Activated naive CD8-positive, alpha-beta T cell treated with anti-CD3 and anti-CD28 coated beads, Interleukin-2, amount 50 U/mL, for 24 hours (primary cell): ENCODE measurements around the gene EFL1.

Experiments
- ATAC-seq: fragments of 150-1000 bp; cut with Tn5 transposase; one replicate; pipeline ENCODE4 v1.10.0; 2021
- DNase-seq: peaks from one replicate; pipeline ENCODE4 v3.0.0; 2021
- H3K27ac Mint-ChIP-seq: one replicate; pipeline ENCODE4 v1.8.0; 2021; ENCODE audit warnings: mild to moderate bottlenecking, mixed read lengths
- H3K27me3 Mint-ChIP-seq: one replicate; pipeline ENCODE4 v1.8.0; 2021; ENCODE audit warnings: mixed read lengths
- H3K36me3 Mint-ChIP-seq: one replicate; pipeline ENCODE4 v1.8.0; 2021; ENCODE audit warnings: low read depth, mixed read lengths
- H3K4me1 Mint-ChIP-seq: one replicate; pipeline ENCODE4 v1.8.0; 2021; ENCODE audit warnings: mixed read lengths
- H3K4me3 Mint-ChIP-seq: one replicate; pipeline ENCODE4 v1.8.0; 2021; ENCODE audit warnings: mild to moderate bottlenecking, moderate library complexity, mixed read lengths
- H3K9me3 Mint-ChIP-seq: one replicate; pipeline ENCODE4 v1.8.0; 2021; ENCODE audit warnings: mixed read lengths

EFL1 gene

GRCh38 chr15:82174471-82175235, 87.9 kb downstream of the EFL1 start:
- H3K4me3 Mint-ChIP-seq, result no peak overlapping the region
- no peaks in the 10 kb centered on the region for H3K27me3 Mint-ChIP-seq
- peaks cover 1% of the 10 kb centered on the region for H3K36me3 Mint-ChIP-seq
- no peak overlapping the region for H3K27ac Mint-ChIP-seq
- DNase-seq (no peak), ATAC-seq (no peak)
- peaks cover 2% of the 10 kb centered on the region for H3K4me1 Mint-ChIP-seq
- no peaks in the 10 kb centered on the region for H3K9me3 Mint-ChIP-seq

- DNase-seq, result no peak
- Mint-ChIP-seq H3K27me3 (no peaks in the 10 kb centered on the region), H3K27ac (peak overlapping the region; percentile 22), H3K4me1 (peaks cover 8% of the 10 kb centered on the region), H3K36me3 (peaks cover 7% of the 10 kb centered on the region), H3K4me3 (no peak overlapping the region), H3K9me3 (no peaks in the 10 kb centered on the region)
- ATAC-seq, result no peak
These were observed 89.4 kb downstream of the EFL1 start for GRCh38 chr15:82173108-82173507.

GRCh38 chr15:82172506-82172905, 90.0 kb downstream of the EFL1 start:
- no peaks in the 10 kb centered on the region for H3K9me3 Mint-ChIP-seq

GRCh38 chr15:82168757-82169156, 93.8 kb downstream of the EFL1 start:
- no peaks in the 10 kb centered on the region for H3K27me3 Mint-ChIP-seq
- H3K9me3 Mint-ChIP-seq, result no peaks in the 10 kb centered on the region
- DNase-seq (no peak), ATAC-seq (no peak)
- H3K27ac Mint-ChIP-seq, result no peak overlapping the region
- no peak overlapping the region for H3K4me3 Mint-ChIP-seq
- peaks cover 11% of the 10 kb centered on the region for H3K36me3 Mint-ChIP-seq
- H3K4me1 Mint-ChIP-seq, result peaks cover 19% of the 10 kb centered on the region

More at GRCh38 chr15:82172506-82172905, 90.0 kb downstream of the EFL1 start:
- H3K4me3 Mint-ChIP-seq, result no peak overlapping the region
- H3K4me1 Mint-ChIP-seq, result peaks cover 6% of the 10 kb centered on the region
- DNase-seq (no peak), ATAC-seq (no peak)
- H3K36me3 Mint-ChIP-seq, result peaks cover 7% of the 10 kb centered on the region
- H3K27ac Mint-ChIP-seq, result no peak overlapping the region
- H3K27me3 Mint-ChIP-seq, result no peaks in the 10 kb centered on the region

- Mint-ChIP-seq H3K4me3 (no peak overlapping the region), H3K36me3 (peaks cover 11% of the 10 kb centered on the region), H3K9me3 (no peaks in the 10 kb centered on the region), H3K4me1 (peaks cover 19% of the 10 kb centered on the region), H3K27me3 (no peaks in the 10 kb centered on the region), H3K27ac (no peak overlapping the region)
- DNase-seq (no peak), ATAC-seq (no peak)
These were observed 94.2 kb downstream of the EFL1 start for GRCh38 chr15:82168296-82168695.

- peaks cover 21% of the 10 kb centered on the region for H3K36me3 Mint-ChIP-seq
- no peak for DNase-seq
- H3K9me3 Mint-ChIP-seq, result no peaks in the 10 kb centered on the region
- H3K4me3 Mint-ChIP-seq, result no peak overlapping the region
- H3K27ac Mint-ChIP-seq, result peak overlapping the region; percentile 5
- no peaks in the 10 kb centered on the region for H3K27me3 Mint-ChIP-seq
- H3K4me1 Mint-ChIP-seq, result peaks cover 19% of the 10 kb centered on the region
- no peak for ATAC-seq
These were observed 96.6 kb downstream of the EFL1 start for GRCh38 chr15:82165948-82166376.

- H3K4me3 Mint-ChIP-seq, result no peak overlapping the region
These were observed 102.6 kb downstream of the EFL1 start for GRCh38 chr15:82159922-82160321.

GRCh38 chr15:82158811-82159210, 103.7 kb downstream of the EFL1 start:
- Mint-ChIP-seq H3K4me1 (no peaks in the 10 kb centered on the region), H3K9me3 (no peaks in the 10 kb centered on the region), H3K36me3 (peaks cover 27% of the 10 kb centered on the region), H3K27ac (no peak overlapping the region), H3K4me3 (no peak overlapping the region), H3K27me3 (no peaks in the 10 kb centered on the region)
- no peak for DNase-seq
- no peak for ATAC-seq

More at GRCh38 chr15:82159922-82160321, 102.6 kb downstream of the EFL1 start:
- Mint-ChIP-seq H3K27me3 (no peaks in the 10 kb centered on the region), H3K4me1 (peaks cover under 1% of the 10 kb centered on the region), H3K36me3 (peaks cover 26% of the 10 kb centered on the region), H3K27ac (no peak overlapping the region), H3K9me3 (no peaks in the 10 kb centered on the region)
- ATAC-seq (no peak), DNase-seq (no peak)

- peaks cover 29% of the 10 kb centered on the region for H3K36me3 Mint-ChIP-seq
- ATAC-seq (no peak), DNase-seq (no peak)
- no peaks in the 10 kb centered on the region for H3K27me3 Mint-ChIP-seq
- H3K9me3 Mint-ChIP-seq, result no peaks in the 10 kb centered on the region
- no peak overlapping the region for H3K4me3 Mint-ChIP-seq
- H3K4me1 Mint-ChIP-seq, result no peaks in the 10 kb centered on the region
- H3K27ac Mint-ChIP-seq, result no peak overlapping the region
These were observed 111.9 kb downstream of the EFL1 start for GRCh38 chr15:82150645-82151044.

- H3K27ac Mint-ChIP-seq, result no peak overlapping the region
- no peak for ATAC-seq
- H3K4me3 Mint-ChIP-seq, result no peak overlapping the region
- DNase-seq, result no peak
- H3K4me1 Mint-ChIP-seq, result no peaks in the 10 kb centered on the region
- no peaks in the 10 kb centered on the region for H3K9me3 Mint-ChIP-seq
- no peaks in the 10 kb centered on the region for H3K27me3 Mint-ChIP-seq
- peaks cover 23% of the 10 kb centered on the region for H3K36me3 Mint-ChIP-seq
These were observed 115.5 kb downstream of the EFL1 start for GRCh38 chr15:82146990-82147461.

GRCh38 chr15:82146576-82146975, 116.0 kb downstream of the EFL1 start:
- Mint-ChIP-seq H3K9me3 (no peaks in the 10 kb centered on the region), H3K36me3 (peaks cover 18% of the 10 kb centered on the region), H3K4me3 (no peak overlapping the region), H3K27ac (no peak overlapping the region), H3K27me3 (no peaks in the 10 kb centered on the region), H3K4me1 (no peaks in the 10 kb centered on the region)
- ATAC-seq (no peak), DNase-seq (no peak)

- Mint-ChIP-seq H3K4me1 (peaks cover 5% of the 10 kb centered on the region), H3K27me3 (no peaks in the 10 kb centered on the region), H3K9me3 (no peaks in the 10 kb centered on the region), H3K27ac (no peak overlapping the region), H3K36me3 (peaks cover 6% of the 10 kb centered on the region), H3K4me3 (no peak overlapping the region)
- ATAC-seq (no peak), DNase-seq (no peak)
These were observed 118.8 kb downstream of the EFL1 start for GRCh38 chr15:82143390-82144385.

- DNase-seq (no peak), ATAC-seq (no peak)
- H3K9me3 Mint-ChIP-seq, result no peaks in the 10 kb centered on the region
- H3K4me3 Mint-ChIP-seq, result no peak overlapping the region
- no peaks in the 10 kb centered on the region for H3K27me3 Mint-ChIP-seq
- H3K36me3 Mint-ChIP-seq, result peaks cover 13% of the 10 kb centered on the region
- no peak overlapping the region for H3K27ac Mint-ChIP-seq
- peaks cover 5% of the 10 kb centered on the region for H3K4me1 Mint-ChIP-seq
These were observed 121.6 kb downstream of the EFL1 start for GRCh38 chr15:82140886-82141285.

- no peak overlapping the region for H3K27ac Mint-ChIP-seq
- H3K4me3 Mint-ChIP-seq, result no peak overlapping the region
- no peaks in the 10 kb centered on the region for H3K27me3 Mint-ChIP-seq
- H3K9me3 Mint-ChIP-seq, result no peaks in the 10 kb centered on the region
- ATAC-seq, result no peak
- peaks cover 13% of the 10 kb centered on the region for H3K36me3 Mint-ChIP-seq
- DNase-seq, result no peak
- peaks cover 5% of the 10 kb centered on the region for H3K4me1 Mint-ChIP-seq
These were observed 122.7 kb downstream of the EFL1 start for GRCh38 chr15:82139823-82140268.
